Tibial artery (tissue), 4 donors: Measurements from ENCODE around the gene RAPGEF6.
"Not testable (repeated sequence)": the region's sequence is repeated elsewhere in the genome, so short reads cannot be mapped to it uniquely, and the experiment has no call there.

ENCODE experiments used
- DNase-seq, 2 donors: peaks; one replicate each; pipeline ENCODE4 v3.0.0-alpha.2; 2019
- H3K27ac ChIP-seq, 2 donors: fragments of 200-600 bp; sonication (generic) in 1 of 2; 1 replicate in 1 of 2; 2 replicates in 1 of 2; pipeline ENCODE4 v1.5.1; 2018 to 2019; ENCODE audit warnings: mild to moderate bottlenecking in 1 of 2
- H3K27me3 ChIP-seq, 2 donors: fragments of 200-600 bp; sonication (generic) in 1 of 2; one replicate each; pipeline versions ENCODE4 v1.5.1 to v1.6.0; 2016 to 2019
- H3K36me3 ChIP-seq, 3 donors: fragments of 200-600 bp; sonication (generic) in 2 of 3; one replicate each; pipeline ENCODE4 v1.5.1; 2016 to 2019; ENCODE audit warnings: mild to moderate bottlenecking in 2 of 3
- H3K4me1 ChIP-seq, 4 donors: fragments of 200-600 bp; sonication (generic) in 2 of 4; 1 replicate in 3 of 4; 2 replicates in 1 of 4; pipeline ENCODE4 v1.5.1; 2016 to 2019
- H3K4me3 ChIP-seq, 2 donors: fragments of 200-600 bp; sonication (generic) in 1 of 2; 1 replicate in 1 of 2; 2 replicates in 1 of 2; pipeline ENCODE4 v1.5.1; 2018 to 2019; ENCODE audit warnings: mild to moderate bottlenecking in 2 of 2
- H3K9me3 ChIP-seq, 3 donors: fragments of 200-600 bp; sonication (generic) in 1 of 3; one replicate each; pipeline ENCODE4 v1.5.1; 2016 to 2019
- intact Hi-C: fragments of 100-400 bp; cut with DNase I; formaldehyde crosslinking; loops from one replicate; pipeline ENCODE4 v1.15.0; 2023; ENCODE audit warnings: low total_unique reads
- TF ChIP-seq, protein P1 (sequence below), 2 experiments: fragments of 200-600 bp in 1 of 2; fragments of 450-650 bp in 1 of 2; IDR thresholded peaks; one replicate each; pipeline ENCODE4 v1.5.1; 2017 to 2019; ENCODE audit warnings: antibody characterized with exemption in 2 of 2, mild to moderate bottlenecking in 1 of 2, moderate library complexity in 1 of 2

Gene RAPGEF6

DNA sequence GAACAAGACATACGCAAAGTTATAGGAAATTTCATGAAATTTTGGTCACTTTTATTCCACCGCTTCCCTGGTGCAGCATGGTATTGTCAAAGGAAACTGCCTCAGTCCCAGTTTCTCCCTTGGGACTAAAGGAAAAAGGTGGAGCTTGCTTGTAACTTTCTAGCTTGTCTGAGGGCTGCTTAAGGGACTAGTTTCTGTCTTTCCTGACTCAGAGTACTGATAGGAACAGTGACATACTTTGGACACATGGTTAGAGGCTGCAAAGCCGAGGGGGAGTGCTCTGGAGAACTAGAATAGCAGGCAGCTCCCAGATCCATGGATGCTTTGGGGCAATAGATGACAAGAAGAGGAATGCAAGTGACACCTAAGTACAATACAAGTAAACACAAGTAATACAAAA lies 234.4 kb downstream of the RAPGEF6 start:
- TF ChIP-seq, protein P1, sequence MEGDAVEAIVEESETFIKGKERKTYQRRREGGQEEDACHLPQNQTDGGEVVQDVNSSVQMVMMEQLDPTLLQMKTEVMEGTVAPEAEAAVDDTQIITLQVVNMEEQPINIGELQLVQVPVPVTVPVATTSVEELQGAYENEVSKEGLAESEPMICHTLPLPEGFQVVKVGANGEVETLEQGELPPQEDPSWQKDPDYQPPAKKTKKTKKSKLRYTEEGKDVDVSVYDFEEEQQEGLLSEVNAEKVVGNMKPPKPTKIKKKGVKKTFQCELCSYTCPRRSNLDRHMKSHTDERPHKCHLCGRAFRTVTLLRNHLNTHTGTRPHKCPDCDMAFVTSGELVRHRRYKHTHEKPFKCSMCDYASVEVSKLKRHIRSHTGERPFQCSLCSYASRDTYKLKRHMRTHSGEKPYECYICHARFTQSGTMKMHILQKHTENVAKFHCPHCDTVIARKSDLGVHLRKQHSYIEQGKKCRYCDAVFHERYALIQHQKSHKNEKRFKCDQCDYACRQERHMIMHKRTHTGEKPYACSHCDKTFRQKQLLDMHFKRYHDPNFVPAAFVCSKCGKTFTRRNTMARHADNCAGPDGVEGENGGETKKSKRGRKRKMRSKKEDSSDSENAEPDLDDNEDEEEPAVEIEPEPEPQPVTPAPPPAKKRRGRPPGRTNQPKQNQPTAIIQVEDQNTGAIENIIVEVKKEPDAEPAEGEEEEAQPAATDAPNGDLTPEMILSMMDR (IDR thresholded peaks at IDR 0.05) = no peak
- Histone ChIP-seq H3K36me3 (peaks cover 22 to 49% (median 38%) of the 10 kb centered on the region in 3 donors), H3K4me1 (no peaks in the 10 kb centered on the region), H3K9me3 (peaks cover 0 to 4% (median 3%) of the 10 kb centered on the region in 3 donors), H3K4me3 (no peak overlapping the region), H3K27ac (no peak overlapping the region), H3K27me3 (no peaks in the 10 kb centered on the region)
- DNase-seq = no peak
- intact Hi-C loops = no loop called here

- H3K27me3 ChIP-seq, H3K4me1 ChIP-seq, intact Hi-C loops, H3K4me3 ChIP-seq, H3K27ac ChIP-seq, H3K9me3 ChIP-seq, DNase-seq: not testable (repeated sequence)
- H3K36me3 ChIP-seq = peaks cover 18 to 52% (median 29%) of the 10 kb centered on the region in 3 donors
Measured at GRCh38 chr5:131399007-131399406, 236.0 kb downstream of the RAPGEF6 start.

- Histone ChIP-seq H3K9me3 (peaks cover 0 to 3% (median 3%) of the 10 kb centered on the region in 3 donors), H3K4me1 (peaks cover 0 to 25% (median 14%) of the 10 kb centered on the region in 4 donors), H3K36me3 (peaks cover 7 to 32% (median 23%) of the 10 kb centered on the region in 3 donors), H3K4me3 (no peak overlapping the region), H3K27me3 (no peaks in the 10 kb centered on the region), H3K27ac (no peak overlapping the region)
- TF ChIP-seq, protein P1 (IDR thresholded peaks at IDR 0.05) = no peak
- intact Hi-C loops = no loop called here
- no peak for DNase-seq
Measured at GRCh38 chr5:131396630-131397273, 238.3 kb downstream of the RAPGEF6 start.

- Histone ChIP-seq H3K4me1 (peaks cover 0 to 25% (median 14%) of the 10 kb centered on the region in 4 donors), H3K36me3 (peaks cover 7 to 30% (median 29%) of the 10 kb centered on the region in 3 donors), H3K4me3 (no peak overlapping the region), H3K9me3 (no peaks in the 10 kb centered on the region), H3K27me3 (no peaks in the 10 kb centered on the region), H3K27ac (no peak overlapping the region)
- intact Hi-C loops = no loop called here
- no peak for DNase-seq
- TF ChIP-seq, protein P1 (IDR thresholded peaks at IDR 0.05) = no peak
Measured at GRCh38 chr5:131396015-131396414, 239.0 kb downstream of the RAPGEF6 start.

GRCh38 chr5:131394128-131394527 lies 240.9 kb downstream of the RAPGEF6 start:
- H3K27ac ChIP-seq = peak overlapping the region; percentile 23 to 41
- intact Hi-C loops = no loop called here
- H3K9me3 ChIP-seq = no peaks in the 10 kb centered on the region
- DNase-seq = no peak
- H3K36me3 ChIP-seq = peaks cover 7 to 28% (median 15%) of the 10 kb centered on the region in 3 donors
- no peaks in the 10 kb centered on the region for H3K27me3 ChIP-seq
- peaks cover 0 to 25% (median 14%) of the 10 kb centered on the region in 4 donors for H3K4me1 ChIP-seq
- TF ChIP-seq, protein P1 (IDR thresholded peaks at IDR 0.05) = no peak
- H3K4me3 ChIP-seq = peak overlapping the region in 1 of 2 donors; percentile 1

DNA sequence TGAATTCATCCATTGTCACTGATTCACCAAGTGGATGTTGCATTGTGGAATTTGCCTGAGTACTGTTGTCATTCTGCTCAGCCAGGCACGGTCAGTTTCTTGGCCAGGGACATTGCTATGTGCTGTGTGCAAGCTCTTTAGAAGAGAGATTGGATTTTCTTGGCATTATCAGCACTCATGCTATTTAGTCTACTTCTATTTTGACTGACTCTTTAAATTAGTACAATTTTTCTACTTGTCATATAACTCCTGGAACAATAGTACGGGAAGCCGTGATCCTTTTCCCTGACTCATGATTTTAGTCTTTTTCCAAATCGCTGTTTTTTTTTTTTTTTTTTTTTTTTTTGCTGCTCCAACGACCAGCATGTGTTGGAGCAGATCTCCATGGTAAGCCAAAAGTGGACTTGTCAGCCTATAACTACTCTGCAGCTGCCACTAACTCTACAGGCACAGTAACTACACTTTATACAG lies 241.5 kb downstream of the RAPGEF6 start:
- DNase-seq = no peak
- peak overlapping the region in 1 of 2 donors; percentile 1 for H3K4me3 ChIP-seq
- intact Hi-C loops = no loop called here
- H3K4me1 ChIP-seq = peaks cover 0 to 25% (median 14%) of the 10 kb centered on the region in 4 donors
- peaks cover 7 to 23% (median 14%) of the 10 kb centered on the region in 3 donors for H3K36me3 ChIP-seq
- no peaks in the 10 kb centered on the region for H3K27me3 ChIP-seq
- H3K9me3 ChIP-seq = no peaks in the 10 kb centered on the region
- peak overlapping the region; percentile 23 to 41 for H3K27ac ChIP-seq
- TF ChIP-seq, protein P1 (IDR thresholded peaks at IDR 0.05) = no peak
